Vagina (tissue), 2 donors: Measurements from ENCODE around the gene TBXA2R. TPM values are rescaled to one million over a fixed set of nuclear protein-coding genes. Genes with fewer than 3 reads are reported as not detected.

Source experiments
- DNase-seq, 2 donors: peaks; one replicate each; pipeline ENCODE4 v3.0.0-alpha.2; 2017; ENCODE audit errors: extremely low spot score in 2 of 2
- H3K27ac ChIP-seq: fragments of 200-600 bp; sonication (generic); one replicate; pipeline ENCODE4 v1.5.1; 2019
- H3K27me3 ChIP-seq: fragments of 200-600 bp; sonication (generic); one replicate; pipeline ENCODE4 v1.5.1; 2019
- H3K36me3 ChIP-seq, 2 donors: fragments of 200-600 bp; sonication (generic); one replicate each; pipeline ENCODE4 v1.5.1; 2017 to 2019
- H3K4me1 ChIP-seq: fragments of 200-600 bp; sonication (generic); one replicate; pipeline ENCODE4 v1.5.1; 2019
- H3K4me3 ChIP-seq, 2 donors: fragments of 200-600 bp; sonication (generic); 1 replicate in 1 of 2; 2 replicates in 1 of 2; pipeline ENCODE4 v1.5.1; 2016 to 2019
- H3K9me3 ChIP-seq: fragments of 200-600 bp; sonication (generic); one replicate; pipeline ENCODE4 v1.5.1; 2019
- CTCF ChIP-seq, 3 experiments: fragments of 450-650 bp in 2 of 3; fragments of 200-600 bp in 1 of 3; sonication (generic) in 1 of 3; IDR thresholded peaks; one replicate each; pipeline ENCODE4 v1.5.1; 2017 to 2019; ENCODE audit warnings: antibody characterized with exemption in 3 of 3, mild to moderate bottlenecking in 2 of 3, moderate library complexity in 2 of 3
- POLR2A ChIP-seq, 2 donors: fragments of 450-650 bp; IDR thresholded peaks; one replicate each; pipeline ENCODE4 v1.6.1; 2017; ENCODE audit warnings: antibody characterized with exemption in 2 of 2, mild to moderate bottlenecking in 2 of 2, moderate library complexity in 2 of 2
- POLR2AphosphoS5 ChIP-seq, 2 donors: sonication (generic); formaldehyde crosslinking; IDR thresholded peaks; one replicate each; pipeline ENCODE4 v1.9.0; 2017; ENCODE audit warnings: antibody characterized with exemption in 2 of 2, mild to moderate bottlenecking in 2 of 2, low read depth in 1 of 2; ENCODE audit not compliant: insufficient read depth in 1 of 2
- intact Hi-C: fragments of 100-400 bp; cut with DNase I; formaldehyde crosslinking; loops from one replicate; pipeline ENCODE4 v1.15.1; 2023
- total RNA-seq: library from RNA; depleted of rRNA; stranded (reverse); fragments of >200 nt; gene quantifications from one replicate; pipeline ENCODE4 v1.2.3, GENCODE V29; 2016

TBXA2R gene
- total RNA-seq, 1 donor from 2014 or later = 1.7 TPM

DNA sequence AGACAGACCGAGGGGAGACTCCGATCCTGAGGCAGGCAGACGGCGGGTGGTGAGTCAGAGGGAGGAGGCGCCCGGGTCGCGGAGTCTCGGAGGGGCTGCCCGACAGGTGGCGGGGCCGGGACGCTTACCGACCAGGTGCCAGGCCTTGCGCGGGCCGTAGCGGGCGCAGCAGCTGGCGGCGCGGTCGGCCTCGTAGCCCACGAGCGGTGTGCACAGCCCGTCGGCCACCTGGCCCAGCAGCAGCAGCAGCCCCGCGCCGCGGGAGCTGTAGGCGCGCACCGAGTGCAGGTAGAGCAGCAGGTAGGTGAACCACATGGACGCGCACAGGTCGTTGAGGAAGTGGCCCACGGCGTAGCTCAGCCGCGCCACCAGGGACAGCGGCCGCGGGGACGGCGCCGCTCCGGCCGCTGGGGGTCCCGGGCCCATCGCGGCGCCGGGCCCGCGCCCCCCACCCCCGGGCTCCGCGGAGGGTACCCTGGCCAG lies 49.7 kb downstream of the TBXA2R start:
- no peak for TF ChIP-seq CTCF (IDR thresholded peaks at IDR 0.05)
- no peak for TF ChIP-seq POLR2AphosphoS5 (IDR thresholded peaks at IDR 0.05; ENCODE audit: insufficient read depth in 1 of 2, low read depth in 1 of 2)
- no peak for TF ChIP-seq POLR2A (IDR thresholded peaks at IDR 0.05)

DNA sequence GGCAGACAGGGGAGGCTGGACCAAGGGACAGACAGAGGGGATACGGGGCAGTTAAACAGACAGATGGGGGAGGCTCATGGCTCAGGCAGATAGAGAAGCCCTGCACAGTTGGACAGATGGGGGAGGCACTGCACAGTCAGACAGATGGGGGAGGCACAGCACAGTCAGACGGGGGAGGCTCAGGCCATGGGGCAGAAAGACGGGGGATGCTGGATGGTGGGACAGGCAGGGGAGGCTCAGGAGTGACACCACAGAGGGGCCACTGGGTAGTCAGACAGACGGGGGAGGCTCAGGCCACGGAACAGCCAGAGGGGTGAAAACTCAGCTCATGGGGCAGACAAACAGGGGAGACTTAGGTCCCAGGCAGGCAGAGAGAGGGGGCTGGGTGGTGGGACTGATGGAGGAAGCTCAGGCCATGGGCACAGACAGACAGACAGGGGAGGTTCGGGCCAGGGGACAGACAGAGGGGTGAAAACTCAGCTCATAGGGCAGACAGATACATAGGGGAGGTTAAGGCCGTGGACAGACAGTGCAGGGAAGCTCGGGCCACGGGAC lies 50.2 kb downstream of the TBXA2R start:
- Histone ChIP-seq H3K4me3 (peak overlapping the region; percentile 63 to 99), H3K9me3 (no peaks in the 10 kb centered on the region), H3K4me1 (peaks cover 49% of the 10 kb centered on the region), H3K36me3 (no peaks in the 10 kb centered on the region), H3K27me3 (no peaks in the 10 kb centered on the region), H3K27ac (peak overlapping the region; percentile 42)
- DNase-seq = no peak
- TF ChIP-seq CTCF (IDR thresholded peaks at IDR 0.05) = no peak
- TF ChIP-seq POLR2A (IDR thresholded peaks at IDR 0.05) = no peak
- TF ChIP-seq POLR2AphosphoS5 (IDR thresholded peaks at IDR 0.05; ENCODE audit: insufficient read depth in 1 of 2, low read depth in 1 of 2) = no peak
- intact Hi-C loops = no loop called here

More for the DNA sequence above, 49.7 kb downstream of the TBXA2R start:
- no peaks in the 10 kb centered on the region for H3K36me3 ChIP-seq
- no peak for DNase-seq
- no peaks in the 10 kb centered on the region for H3K27me3 ChIP-seq
- H3K27ac ChIP-seq = peak overlapping the region; percentile 42
- peak overlapping the region; percentile 63 to 99 for H3K4me3 ChIP-seq
- intact Hi-C loops = no loop called here
- peaks cover 49% of the 10 kb centered on the region for H3K4me1 ChIP-seq
- no peaks in the 10 kb centered on the region for H3K9me3 ChIP-seq

GRCh38 chr19:3555653-3556422 lies 50.8 kb downstream of the TBXA2R start:
- intact Hi-C loops = no loop called here
- Histone ChIP-seq H3K27ac (no peak overlapping the region), H3K36me3 (no peaks in the 10 kb centered on the region), H3K9me3 (no peaks in the 10 kb centered on the region), H3K27me3 (no peaks in the 10 kb centered on the region), H3K4me3 (peak overlapping the region; percentile 63 to 99), H3K4me1 (peaks cover 49% of the 10 kb centered on the region)
- no peak for DNase-seq
- no peak for TF ChIP-seq POLR2AphosphoS5 (IDR thresholded peaks at IDR 0.05; ENCODE audit: insufficient read depth in 1 of 2, low read depth in 1 of 2)

GRCh38 chr19:3554254-3555083 lies 52.2 kb downstream of the TBXA2R start:
- no peak for DNase-seq
- H3K27me3 ChIP-seq = no peaks in the 10 kb centered on the region
- H3K4me3 ChIP-seq = no peak overlapping the region
- no peak overlapping the region for H3K27ac ChIP-seq
- H3K36me3 ChIP-seq = no peaks in the 10 kb centered on the region
- no peaks in the 10 kb centered on the region for H3K9me3 ChIP-seq
- H3K4me1 ChIP-seq = peaks cover 49% of the 10 kb centered on the region
- intact Hi-C loops = no loop called here
- TF ChIP-seq POLR2A (IDR thresholded peaks at IDR 0.05) (no peak), CTCF (IDR thresholded peaks at IDR 0.05) (no peak), POLR2AphosphoS5 (IDR thresholded peaks at IDR 0.05; ENCODE audit: insufficient read depth in 1 of 2, low read depth in 1 of 2) (no peak)

GRCh38 chr19:3551792-3552095 lies 54.9 kb downstream of the TBXA2R start:
- no peak overlapping the region for H3K4me3 ChIP-seq
- H3K36me3 ChIP-seq = peaks cover 0 to 7% of the 10 kb centered on the region in 2 donors
- no peaks in the 10 kb centered on the region for H3K27me3 ChIP-seq
- TF ChIP-seq POLR2A (IDR thresholded peaks at IDR 0.05) = no peak
- TF ChIP-seq POLR2AphosphoS5 (IDR thresholded peaks at IDR 0.05; ENCODE audit: insufficient read depth in 1 of 2, low read depth in 1 of 2) = no peak
- TF ChIP-seq CTCF (IDR thresholded peaks at IDR 0.05) = no peak
- peaks cover 39% of the 10 kb centered on the region for H3K4me1 ChIP-seq
- no peak overlapping the region for H3K27ac ChIP-seq
- intact Hi-C loops = no loop called here
- H3K9me3 ChIP-seq = no peaks in the 10 kb centered on the region
- no peak for DNase-seq
